Glomerular visceral epithelial cell (primary cell): ENCODE results near the gene RPS19BP1.
"Not testable (repeated sequence)": the region's sequence is repeated elsewhere in the genome, so short reads cannot be mapped to it uniquely, and the experiment has no call there.

Experiments
- DNase-seq: peaks from one replicate; pipeline ENCODE4 v3.0.0-alpha.2; 2016; ENCODE audit errors: extremely low spot score

RPS19BP1 gene

DNA sequence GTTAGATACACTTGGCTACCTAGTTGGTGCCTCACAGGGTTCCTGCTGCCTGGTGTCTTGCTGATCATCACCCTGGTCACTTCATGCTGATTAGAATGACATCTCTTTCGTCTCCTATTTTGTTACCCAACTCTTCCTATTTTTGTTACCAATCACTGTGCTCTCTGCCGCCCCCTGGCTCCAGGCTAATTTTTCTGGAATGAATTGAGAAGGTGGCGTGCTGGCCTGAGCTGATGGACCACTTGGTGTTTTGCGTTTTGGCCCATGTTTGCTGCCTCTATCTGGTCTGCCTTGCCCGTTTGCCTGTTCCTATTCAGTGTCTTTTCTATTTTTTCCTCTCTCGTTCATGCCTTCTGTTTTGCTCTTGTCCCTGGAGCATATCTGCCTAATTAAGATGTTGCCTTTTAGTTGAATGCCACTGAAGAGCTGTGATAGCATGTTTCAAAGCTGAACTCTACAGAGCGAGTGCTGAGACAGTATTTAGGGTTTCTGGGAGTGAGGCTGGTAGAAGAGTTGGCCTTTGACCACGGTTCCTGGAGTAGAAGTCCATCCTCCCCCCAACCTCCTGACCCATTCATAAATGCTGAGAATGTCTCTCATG is 18.1 kb downstream of the RPS19BP1 start:
- DNase-seq = no peak

DNA sequence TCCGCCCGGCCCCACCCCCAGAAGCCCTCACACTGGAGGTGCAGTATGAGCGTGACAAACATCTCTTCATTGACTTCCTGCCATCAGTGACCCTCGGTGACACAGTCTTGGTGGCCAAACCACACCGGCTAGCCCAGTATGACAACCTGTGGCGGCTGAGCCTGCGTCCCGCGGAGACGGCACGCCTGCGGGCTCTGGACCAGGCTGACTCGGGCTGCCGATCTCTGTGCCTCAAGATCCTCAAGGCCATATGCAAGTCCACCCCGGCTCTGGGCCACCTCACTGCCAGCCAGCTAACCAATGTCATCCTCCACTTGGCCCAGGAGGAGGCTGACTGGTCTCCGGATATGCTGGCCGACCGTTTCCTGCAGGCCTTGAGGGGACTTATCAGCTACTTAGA is 18.8 kb downstream of the RPS19BP1 start:
- DNase-seq = no peak

DNA sequence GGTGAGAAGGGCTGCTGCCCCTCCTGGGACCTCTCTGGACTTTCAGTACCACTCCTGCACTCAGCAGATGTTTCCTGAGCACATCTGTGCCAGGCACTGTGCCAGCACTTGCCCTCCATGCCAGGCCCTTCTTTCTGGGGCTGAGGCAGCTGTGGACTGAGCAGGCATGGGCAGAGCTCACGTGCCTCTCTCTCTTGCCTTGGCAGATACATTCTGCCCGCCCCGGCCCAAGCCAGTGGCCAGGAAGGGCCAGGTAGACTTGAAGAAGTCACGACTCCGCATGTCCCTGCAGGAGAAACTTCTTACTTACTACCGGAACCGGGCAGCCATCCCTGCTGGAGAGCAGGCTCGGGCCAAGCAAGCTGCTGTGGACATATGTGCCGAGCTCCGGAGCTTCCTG is 20.5 kb downstream of the RPS19BP1 start:
- no peak for DNase-seq

DNA sequence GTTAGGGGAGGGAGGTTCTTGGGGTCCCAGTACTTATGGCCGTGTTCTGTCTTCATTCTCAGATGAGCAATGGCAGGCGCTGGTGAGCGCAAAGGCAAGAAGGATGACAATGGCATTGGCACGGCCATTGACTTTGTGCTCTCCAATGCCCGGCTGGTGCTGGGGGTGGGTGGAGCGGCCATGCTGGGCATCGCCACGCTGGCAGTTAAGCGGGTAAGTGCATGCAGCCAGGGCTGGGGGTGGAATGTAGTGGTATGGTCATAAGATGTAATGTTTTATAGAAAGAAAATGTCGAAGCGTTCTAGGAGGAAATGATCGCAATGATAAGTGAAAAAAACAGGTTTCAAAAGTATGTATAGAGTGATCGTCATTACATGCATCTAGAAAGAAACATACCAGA is 21.3 kb downstream of the RPS19BP1 start:
- DNase-seq = no peak

DNA sequence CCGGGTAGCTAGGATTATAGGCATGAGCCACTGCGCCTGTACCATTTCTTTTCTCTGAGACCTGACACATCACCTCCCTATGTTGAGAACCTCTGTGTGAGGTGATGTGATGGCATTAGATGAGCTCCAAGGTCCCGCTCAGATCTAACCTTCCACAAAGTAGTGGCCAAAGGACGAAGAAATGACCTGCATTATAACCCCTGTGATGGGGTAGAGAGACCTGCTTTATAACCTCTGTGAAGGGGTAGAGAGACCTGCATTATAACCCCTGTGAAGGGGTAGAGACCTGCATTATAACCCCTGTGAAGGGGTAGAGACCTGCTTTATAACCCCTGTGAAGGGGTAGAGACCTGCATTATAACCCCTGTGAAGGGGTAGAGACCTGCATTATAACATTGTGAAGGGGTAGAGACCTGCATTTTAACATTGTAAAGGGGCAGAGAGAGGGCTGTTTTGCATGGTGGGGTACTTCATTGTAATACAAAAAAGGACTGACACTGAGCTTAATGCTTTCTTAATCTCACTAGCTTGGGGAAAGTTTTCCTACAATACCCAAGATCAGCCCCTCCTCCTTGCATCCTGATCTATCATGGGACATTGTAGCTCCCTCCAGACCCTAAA is 21.9 kb downstream of the RPS19BP1 start:
- no peak for DNase-seq

DNA sequence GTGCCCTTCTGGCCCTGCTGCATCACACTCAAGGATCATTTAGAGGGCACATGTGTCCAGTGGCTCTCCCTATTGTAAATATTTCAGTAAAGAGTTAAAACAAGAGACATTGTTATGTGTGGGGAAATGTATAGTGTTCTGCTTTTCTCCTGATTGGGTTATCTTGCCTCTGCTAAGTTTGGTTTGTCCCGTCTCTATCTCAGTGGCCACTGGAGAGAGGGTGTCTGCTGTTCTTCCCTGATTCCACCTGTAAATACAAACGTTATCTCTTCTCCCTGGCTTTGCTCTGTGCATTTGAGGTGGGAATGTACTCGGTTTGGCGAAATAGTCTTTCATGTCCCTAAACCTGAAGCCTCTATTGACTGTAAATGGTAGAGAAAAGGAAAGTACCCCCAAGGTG is 24.2 kb downstream of the RPS19BP1 start:
- no peak for DNase-seq

DNA sequence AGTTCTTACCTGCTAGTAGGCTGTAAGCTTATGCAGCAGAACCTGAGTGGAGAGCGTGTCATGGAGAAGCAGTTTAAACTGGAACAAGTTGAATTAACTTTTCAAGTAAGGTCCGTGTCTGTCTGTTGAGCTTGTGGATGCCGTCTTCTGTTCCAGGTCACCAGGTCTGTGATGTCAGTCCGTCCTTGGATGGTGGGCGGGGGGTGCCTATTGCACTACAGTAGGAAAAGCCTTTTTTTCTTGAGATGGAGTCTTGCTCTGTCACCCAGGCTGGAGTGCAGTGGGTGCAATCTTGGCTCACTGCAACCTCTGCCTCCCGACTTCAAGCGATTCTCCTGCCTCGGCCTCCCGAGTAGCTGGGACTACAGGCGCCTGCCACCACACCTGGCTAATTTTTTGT is 25.5 kb downstream of the RPS19BP1 start:
- DNase-seq = not testable (repeated sequence)

DNA sequence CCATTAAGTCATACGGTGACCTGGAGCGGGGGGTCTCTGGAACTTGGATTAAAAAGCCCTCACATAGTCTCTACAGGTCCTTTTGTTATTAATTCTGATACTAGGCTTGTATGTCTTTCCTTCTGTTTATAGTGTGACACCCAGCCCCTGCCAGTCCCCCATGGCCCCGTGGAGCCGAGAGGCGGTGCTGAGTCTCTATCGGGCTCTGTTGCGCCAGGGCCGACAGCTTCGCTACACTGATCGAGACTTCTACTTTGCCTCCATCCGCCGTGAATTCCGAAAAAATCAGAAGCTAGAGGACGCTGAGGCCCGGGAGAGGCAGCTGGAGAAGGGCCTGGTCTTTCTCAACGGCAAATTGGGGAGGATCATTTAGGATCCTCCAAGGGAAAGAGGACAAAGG is 28.5 kb downstream of the RPS19BP1 start:
- DNase-seq = no peak

DNA sequence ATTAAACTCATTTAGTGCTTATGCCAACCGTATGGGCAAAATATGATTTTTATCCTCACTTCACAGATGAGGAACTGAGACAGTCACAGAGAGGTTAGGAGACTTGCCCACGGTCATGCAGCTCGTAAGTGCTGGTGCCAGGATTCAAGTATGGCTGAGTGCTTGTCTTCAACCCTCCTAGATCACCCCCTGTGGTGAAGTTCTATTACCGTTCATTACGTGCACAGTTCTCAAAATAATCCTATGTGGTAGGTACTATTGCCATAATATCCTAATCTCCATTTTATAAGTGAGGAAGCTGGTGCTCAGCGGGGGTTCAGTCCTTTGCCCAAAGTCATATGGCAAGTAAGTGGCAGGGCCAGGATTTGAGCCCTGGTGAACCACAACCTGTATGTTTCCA is 28.9 kb downstream of the RPS19BP1 start:
- no peak for DNase-seq

DNA sequence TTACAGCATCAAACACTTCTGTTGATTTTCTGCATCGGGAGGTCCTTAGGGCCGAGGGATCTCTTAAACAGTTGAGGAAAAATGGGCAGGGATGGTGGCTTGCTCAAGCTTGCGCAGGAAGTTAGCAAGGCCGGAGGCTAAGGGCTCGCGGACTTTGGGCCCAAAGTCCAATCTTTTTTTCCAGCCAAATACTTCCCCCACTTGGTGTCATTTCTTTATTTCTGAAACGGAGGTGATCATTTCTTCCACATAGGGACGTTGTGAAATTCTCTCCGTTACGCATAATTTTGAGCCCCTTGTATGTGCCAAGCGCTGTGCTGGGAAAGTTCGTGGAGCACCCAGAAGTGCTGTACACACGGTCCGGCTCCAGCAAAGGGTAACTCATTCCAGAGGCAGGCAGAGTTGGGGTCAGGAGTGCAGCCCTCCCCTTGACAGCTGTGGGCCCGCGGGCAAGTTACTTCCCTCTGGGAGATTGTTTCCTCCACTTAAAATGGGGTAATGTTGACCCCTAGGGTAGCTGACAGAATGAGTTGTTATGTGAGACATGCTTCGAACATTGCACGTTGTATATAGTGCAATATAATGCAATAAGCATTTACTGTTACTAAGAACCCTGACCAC is 29.6 kb downstream of the RPS19BP1 start:
- DNase-seq = no peak

DNA sequence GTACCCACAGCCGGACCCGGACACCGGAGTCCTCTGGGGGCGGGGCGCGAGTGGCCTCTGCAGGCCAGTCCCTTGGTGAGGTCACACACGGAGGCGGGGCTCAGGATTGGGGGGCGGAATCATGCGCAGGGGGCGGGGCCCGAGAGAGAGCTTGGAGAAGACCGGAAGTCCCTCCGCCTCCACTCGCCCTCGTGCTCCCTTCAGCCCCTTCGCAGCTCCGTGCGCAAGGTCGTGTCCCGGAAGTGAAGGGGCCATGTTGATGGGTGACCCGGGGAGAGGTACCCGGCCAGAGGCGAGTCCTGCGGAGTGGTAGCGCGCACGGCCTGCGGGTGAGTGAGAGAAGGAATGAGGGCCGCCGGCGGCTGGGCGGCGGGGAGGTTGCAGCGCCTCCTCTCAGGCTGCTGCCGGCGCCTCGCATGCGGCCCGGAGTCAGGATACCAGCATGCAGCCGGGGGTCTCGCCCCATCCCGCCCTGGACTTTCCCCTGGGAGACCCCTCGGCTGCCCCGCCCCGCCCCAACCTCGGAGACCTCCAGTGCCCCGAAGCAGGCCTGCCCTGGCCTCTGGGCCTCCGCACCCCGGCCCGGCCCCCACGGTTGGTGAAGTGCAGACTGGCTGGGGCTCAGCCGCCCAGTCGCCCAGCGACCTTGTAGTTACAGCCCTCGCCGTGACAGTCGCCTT is 30.3 kb downstream of the RPS19BP1 start, which contains the start of gene MIEF1:
TSS of gene MIEF1 (plus strand) at position 182 of the 680 bp plus-strand sequence. CDS start 9,005 bp downstream, outside the sequence.
- peak; percentile 94 for DNase-seq

DNA sequence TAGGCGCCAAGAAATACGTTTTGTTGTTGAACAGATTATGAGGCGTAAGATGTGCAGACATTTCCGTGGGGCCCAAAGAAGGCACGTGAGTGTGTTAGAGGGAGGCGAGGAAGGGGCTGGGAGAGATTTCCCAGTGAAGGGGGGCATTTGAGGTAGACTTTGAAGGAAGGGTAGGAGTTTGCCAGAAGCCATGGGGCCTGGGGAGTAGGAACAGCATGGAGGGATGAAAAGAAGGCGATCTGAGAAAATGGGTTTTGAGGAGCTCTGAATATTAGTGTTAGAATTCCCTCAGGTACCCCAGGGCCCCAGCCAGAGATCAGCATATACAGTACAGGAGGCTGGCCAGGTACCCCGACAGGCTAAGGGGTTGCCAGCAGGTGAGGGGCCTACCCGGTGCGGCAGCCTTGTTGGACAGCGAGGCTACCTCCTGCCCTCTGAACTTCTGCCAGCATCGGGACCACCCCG is 30.9 kb downstream of the RPS19BP1 start:
- DNase-seq = no peak

DNA sequence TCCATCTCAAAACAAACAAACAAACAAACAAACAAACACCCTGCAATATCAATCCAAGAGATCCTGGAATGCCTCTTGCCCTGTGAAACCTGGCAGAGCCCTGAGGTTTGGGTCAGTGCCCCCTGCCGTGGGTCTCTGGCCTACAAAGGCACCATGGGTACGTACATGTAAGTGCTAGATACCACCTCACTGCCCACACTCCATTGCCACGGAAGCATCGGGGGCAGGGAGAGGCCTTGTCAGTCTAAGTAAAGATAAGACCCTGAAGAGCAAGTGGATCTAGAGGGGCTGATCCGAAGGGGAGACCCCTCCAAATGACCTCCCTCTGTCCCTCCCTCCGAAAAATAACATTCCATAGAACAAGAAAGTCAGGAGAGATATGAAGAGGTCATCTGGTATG is 32.4 kb downstream of the RPS19BP1 start:
- DNase-seq = no peak

DNA sequence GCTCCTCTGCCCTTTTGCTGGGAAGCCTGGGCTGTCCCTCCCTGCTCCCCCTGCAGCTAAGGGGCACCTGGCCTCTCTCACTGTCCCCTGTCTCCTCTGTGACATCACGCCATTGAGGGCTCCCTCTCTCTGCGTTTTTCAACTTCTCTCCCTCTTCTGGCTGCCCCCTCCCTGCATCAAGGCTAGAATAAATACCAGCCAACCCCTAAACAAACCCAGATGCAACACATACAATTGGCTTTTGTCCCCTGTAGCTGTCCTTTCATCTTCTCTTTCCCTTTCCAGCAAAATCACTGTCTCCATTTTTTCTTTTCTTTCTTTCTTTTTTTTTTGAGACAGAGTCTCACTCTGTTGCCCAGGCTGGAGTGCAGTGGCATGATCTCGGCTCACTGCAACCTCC is 33.7 kb downstream of the RPS19BP1 start:
- DNase-seq = no peak

DNA sequence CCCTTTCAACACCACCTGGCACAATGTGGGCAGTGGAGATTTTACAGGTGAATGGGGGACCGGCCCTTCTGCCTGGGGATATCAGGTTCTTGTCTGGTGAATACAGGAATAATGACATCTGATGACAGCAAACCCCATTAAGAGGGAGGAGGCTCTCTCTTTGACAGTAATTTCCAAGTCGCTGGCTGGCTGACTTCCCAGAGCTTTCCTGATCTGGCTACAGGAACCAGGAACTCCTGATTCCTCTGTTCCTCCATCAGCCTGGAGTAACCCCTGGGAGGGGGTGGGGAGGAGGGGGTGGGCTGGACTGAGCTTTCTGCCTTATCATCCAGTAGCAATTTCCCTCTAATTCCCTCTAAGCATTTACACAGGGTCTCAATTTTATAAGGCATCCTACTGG is 34.2 kb downstream of the RPS19BP1 start:
- no peak for DNase-seq

DNA sequence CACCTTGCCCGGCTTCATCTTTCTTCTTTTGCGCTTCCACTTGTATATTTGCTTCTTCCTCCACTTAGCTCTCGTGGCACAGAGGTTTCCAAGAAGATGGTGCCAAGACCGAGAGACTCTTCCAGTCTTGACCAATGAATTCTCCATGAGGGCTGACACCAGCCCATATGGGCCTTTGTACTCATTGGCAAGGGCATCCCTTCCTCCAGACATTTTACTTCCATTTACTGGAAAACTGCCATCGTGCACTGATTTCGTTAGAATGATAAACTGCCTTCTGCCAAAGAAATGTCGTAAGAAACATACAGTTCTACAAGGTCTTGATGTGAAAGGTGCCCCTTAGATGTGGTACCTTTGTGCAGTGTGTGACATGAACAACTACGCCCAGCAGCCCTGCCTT is 35.1 kb downstream of the RPS19BP1 start:
- DNase-seq = no peak

DNA sequence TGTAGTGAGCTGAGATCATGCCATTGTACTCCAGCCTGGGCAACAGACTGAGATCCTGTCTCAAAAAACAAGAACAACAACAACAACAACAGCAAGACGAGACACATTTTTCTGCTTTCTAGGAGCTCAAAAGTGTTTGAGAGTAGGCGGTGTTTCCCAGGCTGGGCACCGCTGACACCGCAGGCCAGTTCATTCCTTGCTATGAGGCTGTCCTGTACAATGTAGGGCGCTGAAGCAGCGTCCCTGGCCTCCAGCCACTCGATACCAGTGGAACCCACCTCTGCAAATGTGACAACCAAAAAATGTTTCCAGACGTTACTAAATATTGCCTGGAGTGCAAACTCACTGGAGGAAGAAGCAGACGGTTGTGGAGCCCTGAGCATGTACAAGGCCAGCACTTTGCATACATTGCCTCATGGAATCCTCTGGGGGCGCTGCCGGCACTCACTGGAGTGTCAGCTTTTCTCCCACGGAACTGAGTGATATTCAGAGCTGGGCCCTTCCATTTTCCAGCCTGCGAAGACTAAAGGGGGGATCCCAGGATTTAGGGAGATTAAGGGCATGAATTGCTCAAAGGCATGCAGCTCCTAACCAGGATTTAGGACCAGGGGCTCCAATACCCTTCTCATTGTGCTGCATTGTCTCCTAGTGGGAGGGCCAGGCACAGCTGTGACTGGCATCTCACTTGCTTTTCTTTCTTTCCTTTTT is 36.3 kb downstream of the RPS19BP1 start:
- peak; percentile 40 for DNase-seq

DNA sequence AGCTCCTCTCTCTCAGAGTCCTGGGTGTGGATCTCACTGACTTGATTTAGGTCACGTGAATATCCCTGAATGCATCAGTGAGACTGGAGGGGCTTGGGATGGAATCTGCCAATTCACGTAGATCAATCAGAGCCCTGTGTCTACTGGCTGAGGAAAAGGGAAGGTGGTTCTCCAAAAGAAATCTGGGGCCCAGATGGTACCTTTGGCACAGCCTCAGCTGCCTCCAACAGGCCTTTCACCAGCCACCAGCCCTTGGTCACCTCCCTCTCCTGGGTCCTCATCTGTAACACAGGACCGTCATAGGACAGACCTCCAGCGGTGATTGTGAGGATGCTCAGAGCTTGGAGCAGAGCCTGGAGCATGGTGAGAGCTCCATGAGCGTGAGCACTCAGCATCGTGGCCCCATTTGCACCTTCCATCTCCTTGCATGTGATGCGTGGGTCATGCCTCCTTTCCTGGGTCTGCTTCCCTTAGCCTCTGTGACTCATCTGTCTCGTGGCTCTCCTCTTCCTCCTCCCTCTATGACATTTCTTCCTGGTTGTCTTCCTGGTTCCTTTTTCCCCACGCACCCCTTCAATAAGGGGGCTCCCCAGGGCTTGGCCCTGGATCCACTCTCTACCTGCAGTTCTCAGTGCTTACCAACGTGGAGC is 38.0 kb downstream of the RPS19BP1 start:
- DNase-seq = no peak

DNA sequence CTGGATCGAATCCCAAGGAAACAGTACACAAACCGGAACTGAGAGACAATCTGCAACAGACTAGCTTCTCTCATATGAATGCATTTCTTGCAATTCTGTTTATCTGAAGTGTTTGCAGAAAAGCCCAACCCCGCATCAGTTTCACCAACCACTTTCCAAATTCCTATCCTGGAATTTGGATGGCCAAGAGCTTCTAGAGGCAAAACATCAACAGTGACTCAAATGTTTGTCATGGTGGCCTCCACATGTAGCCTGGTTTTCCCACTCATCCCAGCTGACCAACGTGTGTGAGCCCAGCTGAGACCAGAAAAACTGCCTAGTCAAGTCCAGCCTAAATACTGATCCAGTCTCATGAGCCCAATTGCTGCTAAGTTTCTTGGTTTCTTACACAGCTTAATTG is 38.8 kb downstream of the RPS19BP1 start:
- no peak for DNase-seq

DNA sequence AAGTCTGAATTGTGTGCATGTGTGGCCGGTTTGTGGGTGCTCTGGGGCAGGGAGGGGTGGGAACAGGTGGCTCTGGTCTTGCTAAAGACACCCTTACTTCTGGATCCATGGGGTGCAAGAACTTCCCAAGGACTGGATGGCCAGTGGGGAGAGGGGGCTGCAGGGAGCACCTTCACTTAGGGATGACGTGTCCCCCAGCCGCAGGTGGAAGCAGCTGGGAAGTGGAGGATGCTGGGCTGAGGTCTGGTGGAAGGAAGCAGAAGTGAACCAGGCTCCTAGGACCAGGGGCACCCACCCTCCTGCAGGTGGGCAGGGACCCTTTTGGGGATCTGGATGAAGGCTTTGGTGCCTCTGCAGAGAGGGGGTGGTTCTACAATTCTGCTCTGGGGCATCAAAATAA is 40.4 kb downstream of the RPS19BP1 start:
- DNase-seq = no peak

DNA sequence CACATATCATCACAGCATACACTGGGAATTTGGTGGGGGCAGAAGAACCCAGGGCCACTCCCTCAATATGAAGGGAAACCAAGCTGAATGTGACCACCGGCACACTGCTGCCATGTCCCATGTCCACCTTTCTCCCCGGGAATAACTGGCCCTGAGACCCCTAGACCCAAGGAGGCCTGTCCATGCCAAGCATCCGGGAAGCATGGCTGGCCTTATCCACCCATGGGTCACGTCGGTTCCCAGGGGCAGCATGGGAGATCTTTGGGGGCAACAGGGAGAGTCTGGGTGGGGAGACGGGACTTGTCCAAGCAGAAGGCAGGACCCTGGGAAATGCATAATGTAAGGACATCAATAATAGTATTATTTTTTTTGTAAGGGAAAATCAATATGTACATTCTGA is 40.9 kb downstream of the RPS19BP1 start:
- DNase-seq = no peak
